ENCODE data around the gene PDIA4.

PDIA4 gene

GRCh38 chr7:148975896-148976295 lies 52.4 kb downstream of the PDIA4 start:
- no peak for TF ChIP-seq CTCF (IDR thresholded peaks at IDR 0.05; ENCODE audit: borderline replicate concordance, control extremely low read depth, extremely low read depth, insufficient read depth, missing control alignments)
- no peak for DNase-seq (ENCODE audit: low spot score)
- in situ Hi-C loops (cut with MboI; ENCODE audit: low sequenced_read_pairs, unreplicated experiment): no loop called here

- in situ Hi-C loops (cut with MboI; ENCODE audit: low sequenced_read_pairs, unreplicated experiment): loop anchor here (25.0 kb wide), 1 partner anchor 711 kb away; no protein-coding TSS in a partner anchor
- no peak for DNase-seq (ENCODE audit: low spot score)
- TF ChIP-seq CTCF (IDR thresholded peaks at IDR 0.05; ENCODE audit: borderline replicate concordance, control extremely low read depth, extremely low read depth, insufficient read depth, missing control alignments): no peak
Observed at GRCh38 chr7:148973256-148973655, 55.0 kb downstream of the PDIA4 start.

GRCh38 chr7:148972375-148972774 lies 55.9 kb downstream of the PDIA4 start:
- in situ Hi-C loops (cut with MboI; ENCODE audit: low sequenced_read_pairs, unreplicated experiment): loop anchor here (25.0 kb wide), 1 partner anchor 710 kb away; no protein-coding TSS in a partner anchor
- no peak for TF ChIP-seq CTCF (IDR thresholded peaks at IDR 0.05; ENCODE audit: borderline replicate concordance, control extremely low read depth, extremely low read depth, insufficient read depth, missing control alignments)
- no peak for DNase-seq (ENCODE audit: low spot score)

- no peak for DNase-seq (ENCODE audit: low spot score)
- TF ChIP-seq CTCF (IDR thresholded peaks at IDR 0.05; ENCODE audit: borderline replicate concordance, control extremely low read depth, extremely low read depth, insufficient read depth, missing control alignments): no peak
- in situ Hi-C loops (cut with MboI; ENCODE audit: low sequenced_read_pairs, unreplicated experiment): loop anchor here (10.0 to 25.0 kb wide), 3 partner anchors 393 to 705 kb away; no protein-coding TSS in a partner anchor
Observed at GRCh38 chr7:148967602-148968001, 60.7 kb downstream of the PDIA4 start.

GRCh38 chr7:148967032-148967372 lies 61.3 kb downstream of the PDIA4 start:
- in situ Hi-C loops (cut with MboI; ENCODE audit: low sequenced_read_pairs, unreplicated experiment): loop anchor here (10.0 to 25.0 kb wide), 3 partner anchors 392 to 705 kb away; no protein-coding TSS in a partner anchor
- no peak for DNase-seq (ENCODE audit: low spot score)
- TF ChIP-seq CTCF (IDR thresholded peaks at IDR 0.05; ENCODE audit: borderline replicate concordance, control extremely low read depth, extremely low read depth, insufficient read depth, missing control alignments): no peak

GRCh38 chr7:148964483-148965267 lies 63.6 kb downstream of the PDIA4 start:
- no peak for TF ChIP-seq CTCF (IDR thresholded peaks at IDR 0.05; ENCODE audit: borderline replicate concordance, control extremely low read depth, extremely low read depth, insufficient read depth, missing control alignments)
- no peak for DNase-seq (ENCODE audit: low spot score)
- in situ Hi-C loops (cut with MboI; ENCODE audit: low sequenced_read_pairs, unreplicated experiment): loop anchor here (10.0 to 25.0 kb wide), 3 partner anchors 390 to 702 kb away; no protein-coding TSS in a partner anchor

Measured in GM13976 (cell line).